T-helper 1 cell treated with Interleukin-12 subunit alpha and Interleukin-12 subunit beta and Interleukin-4 antibody, amounts not matched to agents 30 ng/mL and 1 ng/mL, for 36 hours (primary cell): Measurements from ENCODE around the gene PKP1. TPM values are rescaled to one million over a fixed set of nuclear protein-coding genes. Genes with fewer than 3 reads are reported as not detected.

Experiments
- intact Hi-C: fragments of 100-400 bp; cut with micrococcal nuclease; formaldehyde crosslinking; loops from one replicate; pipeline ENCODE4 v1.15.1; 2024
- total RNA-seq: library from RNA; stranded (reverse); gene quantifications from 2 replicates; pipeline ENCODE4 v1.2.3, GENCODE V29; 2022

The PKP1 gene
- total RNA-seq, 1 donor from 2014 or later, result not detected

DNA sequence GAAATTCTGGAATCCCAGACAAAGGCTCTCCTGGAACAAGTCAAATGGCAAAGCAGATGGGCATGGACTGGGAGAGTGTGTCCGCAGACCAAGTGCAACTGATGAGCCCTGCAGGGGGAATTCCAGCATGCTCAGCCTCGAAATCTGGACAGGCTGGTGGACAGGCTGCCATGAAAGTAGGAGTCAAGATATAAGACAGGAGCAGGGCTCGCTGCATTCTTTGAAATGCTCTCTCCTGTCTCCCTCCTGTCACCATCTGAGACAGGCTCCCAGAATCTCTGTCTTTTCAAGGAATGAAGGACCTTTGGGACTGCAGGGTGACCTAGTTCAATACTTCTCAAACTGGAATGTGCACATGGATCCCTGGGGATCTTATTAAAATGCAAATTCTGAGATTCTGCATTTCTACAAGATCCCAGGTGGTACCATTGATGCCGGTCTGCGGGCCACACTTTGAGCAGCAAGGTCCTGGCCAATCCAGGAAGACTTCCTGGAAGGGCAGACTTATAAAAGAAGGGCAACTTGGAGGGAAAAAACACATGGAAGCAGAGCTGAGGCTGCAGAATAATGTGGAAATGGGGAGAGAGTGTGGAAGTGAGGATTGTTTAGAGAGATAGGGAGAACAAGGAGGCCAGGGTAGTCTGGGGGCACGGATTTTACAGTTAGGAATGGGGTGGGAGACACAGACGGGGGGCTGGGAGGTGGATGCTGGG is 64.3 kb downstream of the PKP1 start:
- intact Hi-C loops, result no loop called here

GRCh38 chr1:201348211-201348566 is 64.9 kb downstream of the PKP1 start:
- intact Hi-C loops, result no loop called here

GRCh38 chr1:201349092-201349491 is 65.8 kb downstream of the PKP1 start:
- intact Hi-C loops, result no loop called here

DNA sequence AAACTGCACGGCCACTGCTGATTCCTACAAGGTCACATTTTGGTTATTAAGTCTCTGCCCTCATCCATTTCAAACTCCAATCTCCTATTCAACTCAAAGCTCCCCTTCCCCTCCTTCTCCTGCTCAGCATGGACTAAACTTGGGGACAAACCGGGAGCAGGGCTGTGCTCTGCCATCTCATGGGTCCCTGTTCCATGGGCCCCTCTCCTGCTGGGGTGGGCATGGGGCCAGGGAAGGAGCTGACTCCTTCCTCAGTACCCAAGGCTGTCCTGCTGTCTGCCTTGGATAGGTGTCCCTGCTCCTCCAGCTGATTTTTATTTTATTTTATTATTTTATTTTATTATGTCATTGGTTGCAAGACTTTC is 67.0 kb downstream of the PKP1 start:
- intact Hi-C loops, result no loop called here

DNA sequence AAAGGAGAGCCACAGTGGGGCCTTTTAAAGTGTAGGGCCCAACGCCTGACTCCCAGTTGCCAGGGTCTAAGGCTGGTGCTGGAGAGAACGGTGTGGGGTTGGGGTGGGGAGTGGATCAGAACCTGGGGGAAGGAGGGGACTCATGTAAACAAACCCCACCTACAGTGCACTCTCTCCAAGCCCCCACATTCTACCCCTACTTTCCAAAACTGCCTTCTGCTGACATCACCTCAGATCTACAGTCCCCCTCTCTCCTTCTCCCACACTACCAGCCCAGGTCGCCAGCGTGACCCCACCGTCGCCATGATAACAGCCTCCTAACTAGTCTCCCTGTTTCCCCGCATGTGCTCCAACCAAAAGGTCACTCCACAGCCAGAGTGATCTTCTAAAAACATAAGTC is 67.6 kb downstream of the PKP1 start:
- intact Hi-C loops, result no loop called here

- intact Hi-C loops, result no loop called here
These were observed 68.3 kb downstream of the PKP1 start for GRCh38 chr1:201351617-201352016.

- intact Hi-C loops, result no loop called here
These were observed 70.1 kb downstream of the PKP1 start for GRCh38 chr1:201353186-201353940.

- intact Hi-C loops, result no loop called here
These were observed 71.0 kb downstream of the PKP1 start for GRCh38 chr1:201354151-201354900.

- intact Hi-C loops, result no loop called here
These were observed 71.6 kb downstream of the PKP1 start for GRCh38 chr1:201354901-201355295.

- intact Hi-C loops, result no loop called here
These were observed 72.2 kb downstream of the PKP1 start for GRCh38 chr1:201355471-201355870.

DNA sequence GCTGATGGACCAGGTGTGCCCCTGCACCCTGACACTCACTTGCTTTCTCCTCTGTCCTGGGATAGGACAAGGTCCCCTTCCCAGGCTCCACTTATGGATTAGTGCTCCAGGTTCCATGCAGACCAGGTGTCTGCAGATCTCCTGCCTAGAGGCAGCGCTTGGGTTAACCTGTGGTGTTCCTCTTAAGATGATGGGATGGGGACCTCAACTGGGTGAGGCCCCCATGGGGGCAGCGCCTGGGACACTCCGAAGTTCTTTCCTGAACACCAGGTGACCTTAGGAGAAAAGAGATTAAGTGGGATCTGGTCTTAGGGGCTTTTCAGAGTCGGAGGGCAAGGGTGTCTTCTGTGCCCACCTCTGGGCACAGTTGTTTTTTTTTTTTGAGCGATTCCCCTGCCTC is 72.9 kb downstream of the PKP1 start:
- intact Hi-C loops, result no loop called here

DNA sequence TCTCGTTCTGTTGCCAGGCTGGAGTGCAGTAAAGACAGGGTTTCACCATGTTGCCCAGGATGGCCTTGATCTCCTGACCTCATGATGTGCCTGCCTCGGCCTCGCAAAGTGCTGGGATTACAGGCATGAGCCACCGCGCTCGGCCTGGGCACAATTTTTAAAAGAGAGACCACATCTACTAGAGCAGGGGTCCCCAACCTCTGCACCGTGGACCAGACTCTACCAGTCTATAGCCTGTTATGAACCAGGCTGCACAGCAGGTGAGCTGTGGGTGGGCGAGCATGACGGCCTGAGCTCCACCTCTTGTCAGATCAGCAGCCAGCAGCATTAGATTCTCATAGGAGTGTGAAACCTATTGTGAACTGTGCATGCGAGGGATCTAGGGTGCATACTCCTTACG is 73.4 kb downstream of the PKP1 start:
- intact Hi-C loops, result no loop called here

GRCh38 chr1:201357211-201357610 is 73.9 kb downstream of the PKP1 start:
- intact Hi-C loops, result no loop called here

DNA sequence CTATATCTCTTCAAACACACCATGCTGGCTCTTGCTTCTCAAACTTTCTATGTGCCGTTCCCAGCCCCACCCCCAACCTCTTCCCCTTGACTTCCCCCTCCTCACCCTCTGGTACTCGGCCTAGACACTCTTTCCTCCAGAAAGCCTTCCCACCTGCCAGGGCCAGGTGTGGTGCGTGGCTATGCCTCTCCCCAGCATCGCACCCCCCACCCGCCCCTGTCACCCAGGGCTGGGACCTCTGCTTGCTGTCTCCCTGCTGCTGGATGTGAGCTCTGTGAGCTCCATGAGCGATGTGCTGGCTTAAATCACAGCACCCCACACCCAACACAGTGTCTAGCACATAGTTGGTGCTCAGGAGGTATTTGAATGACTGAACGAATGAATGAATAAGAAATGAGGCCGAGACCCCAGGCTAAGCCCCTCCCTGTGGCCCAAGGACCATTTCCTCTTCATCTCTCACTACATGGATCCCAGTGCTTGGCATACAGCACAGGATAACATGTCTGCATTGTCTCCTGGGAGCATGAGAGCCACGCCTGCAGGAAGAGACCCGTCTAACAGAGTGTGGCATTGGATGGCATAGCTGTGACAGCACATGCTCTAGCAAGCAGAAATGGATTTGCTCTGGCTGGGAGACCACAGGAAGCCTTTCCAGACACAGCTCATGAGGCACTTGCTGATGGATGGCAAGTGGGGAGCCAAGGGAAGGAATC is 74.5 kb downstream of the PKP1 start:
- intact Hi-C loops, result no loop called here

DNA sequence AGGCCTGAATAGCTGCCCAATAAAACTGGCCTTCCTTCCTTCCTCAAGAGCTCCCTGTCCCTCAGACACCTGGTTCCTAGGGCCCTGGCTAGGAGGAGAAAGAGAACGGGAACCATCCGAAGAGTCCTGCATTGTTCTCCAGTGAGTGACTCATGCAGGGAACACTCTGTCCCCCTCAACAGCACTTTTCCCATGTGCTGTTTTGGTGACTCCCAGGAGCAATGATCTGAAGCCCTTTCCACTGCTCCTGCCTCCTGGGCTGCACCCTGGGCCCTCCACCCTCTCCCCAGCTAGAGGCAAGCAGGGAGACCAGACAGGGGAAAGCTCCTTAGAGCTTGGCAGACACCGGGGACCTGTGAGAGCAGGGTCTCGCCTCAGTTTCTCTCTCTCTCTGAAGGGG is 75.3 kb downstream of the PKP1 start:
- intact Hi-C loops, result no loop called here

GRCh38 chr1:201359031-201359872 is 75.9 kb downstream of the PKP1 start:
- intact Hi-C loops, result no loop called here

- intact Hi-C loops, result no loop called here
These were observed 76.5 kb downstream of the PKP1 start for GRCh38 chr1:201359873-201360210.

- intact Hi-C loops, result no loop called here
These were observed 77.2 kb downstream of the PKP1 start for GRCh38 chr1:201360486-201360885.

DNA sequence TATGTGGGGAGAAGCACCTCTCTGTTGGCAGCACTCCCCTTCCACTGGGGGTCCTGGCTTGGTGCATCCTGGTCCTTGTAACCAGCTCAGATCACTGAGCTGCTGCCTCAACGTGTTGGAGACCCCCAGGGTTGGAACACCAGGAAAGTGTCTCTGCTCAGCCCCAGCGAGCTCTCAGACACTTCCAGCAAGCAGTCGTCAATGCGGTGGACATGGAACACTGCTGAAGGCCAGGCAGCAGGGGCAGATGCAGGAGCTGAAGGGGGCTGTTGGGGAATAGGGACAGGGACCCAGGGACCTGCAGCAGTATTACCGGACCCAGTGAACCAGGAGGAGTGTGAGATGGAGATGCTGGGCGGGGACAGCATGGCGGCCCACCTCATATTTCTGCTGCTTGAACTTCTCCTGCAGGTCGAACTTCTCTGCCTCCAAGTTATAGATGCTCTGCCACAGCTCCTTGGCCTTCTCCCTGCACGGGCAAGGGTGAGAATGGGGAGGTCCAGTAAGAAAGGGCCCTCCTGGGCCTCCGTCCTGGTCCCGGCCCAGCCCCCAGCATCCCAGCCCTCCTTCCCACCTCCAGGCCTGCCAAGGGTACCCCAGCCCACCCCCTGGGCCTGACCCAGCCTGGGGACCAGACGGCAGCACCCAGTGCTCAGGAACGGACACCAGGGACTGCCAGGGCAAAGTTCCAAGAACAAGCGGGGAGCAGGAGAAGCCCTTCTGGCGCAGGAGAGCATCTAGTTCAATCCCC is 77.8 kb downstream of the PKP1 start:
- intact Hi-C loops, result loop anchor here (1.0 kb wide), 1 partner anchor 107 kb away; no protein-coding TSS in a partner anchor
